ENCODE measurements around the gene NAALADL2. TPM values are rescaled to one million over a fixed set of nuclear protein-coding genes. Genes with fewer than 3 reads are reported as not detected.

Gene NAALADL2
- total and polyA plus RNA-seq, 2 of the 8 experiments (the other 6 are each of a cell fraction or from before 2014, with no cell fraction given): 0.12 to 0.22 TPM

- no peak overlapping the region for H3K23ac ChIP-seq (ENCODE audit: insufficient read length)
- H4K5ac ChIP-seq (ENCODE audit: insufficient read length, low read depth, low read length): no peak overlapping the region
- H2BK20ac ChIP-seq (ENCODE audit: low read length): no peak overlapping the region
- no peak overlapping the region for H2BK15ac ChIP-seq (ENCODE audit: low read length)
- H3K9me3 ChIP-seq (ENCODE audit: insufficient read depth in 2 of 2, low read depth in 1 of 2, low read length in 1 of 2): no peaks in the 10 kb centered on the region; a peak in 1 of 4 replicates
- H3K18ac ChIP-seq (ENCODE audit: extremely low read depth, low read length): no peak overlapping the region
- no peak overlapping the region for H2AK5ac ChIP-seq (ENCODE audit: low read depth, low read length)
- H3K4me1 ChIP-seq (replicated peaks in 1 of 4; ENCODE audit: control insufficient read depth in 3 of 4, insufficient read depth in 4 of 4, low read length in 3 of 4): no peaks in the 10 kb centered on the region
- ChIA-PET CTCF (ENCODE audit: partially characterized antibody) (no interaction called here), POLR2A (ENCODE audit: partially characterized antibody) (no interaction called here)
- H3K9ac ChIP-seq (replicated peaks in 1 of 4; ENCODE audit: extremely low read depth in 1 of 4, low read depth in 3 of 4, low read length in 3 of 4): no peak overlapping the region
- no peak overlapping the region for H3K27ac ChIP-seq (ENCODE audit: low read depth, low read length)
- H3K36me3 ChIP-seq (ENCODE audit: control insufficient read depth in 2 of 4, insufficient read depth in 4 of 4, low read length in 3 of 4): no peaks in the 10 kb centered on the region
- no peak overlapping the region for H2BK5ac ChIP-seq (ENCODE audit: low read depth, low read length)
- FAIRE-seq: no peak
- H2AFZ ChIP-seq (ENCODE audit: low read length): no peak overlapping the region
- no peak overlapping the region for H3K56ac ChIP-seq (replicated peaks; ENCODE audit: insufficient read length, low read depth, low read length)
- no peaks in the 10 kb centered on the region for H4K20me1 ChIP-seq (replicated peaks in 1 of 2; ENCODE audit: control insufficient read depth in 1 of 2, insufficient read depth in 2 of 2, low read length in 2 of 2)
- H3K27me3 ChIP-seq (replicated peaks in 1 of 4; ENCODE audit: control insufficient read depth in 3 of 4, extremely low read depth in 1 of 4, insufficient read depth in 3 of 4, low read length in 3 of 4): no peaks in the 10 kb centered on the region
- no peaks in the 10 kb centered on the region for H3K23me2 ChIP-seq (ENCODE audit: low read depth, low read length)
- no peak for DNase-seq (ENCODE audit: low read depth in 1 of 2, low spot score in 2 of 2)
- H4K91ac ChIP-seq (replicated peaks; ENCODE audit: insufficient read length, low read length): no peak overlapping the region
- H2BK12ac ChIP-seq (ENCODE audit: low read depth, low read length): no peak overlapping the region
- H3K79me2 ChIP-seq (ENCODE audit: control insufficient read depth in 1 of 2, insufficient read depth in 2 of 2, low read length in 2 of 2): no peaks in the 10 kb centered on the region
- no peak overlapping the region for H3K4me3 ChIP-seq (ENCODE audit: extremely low read depth in 1 of 4, insufficient read depth in 2 of 4, low read depth in 3 of 4, low read length in 4 of 4)
- H3K4me2 ChIP-seq (ENCODE audit: insufficient read depth in 1 of 2, low read depth in 2 of 2, low read length in 2 of 2): no peak overlapping the region
- TF ChIP-seq SIX5 (IDR thresholded peaks at IDR 0.05; ENCODE audit: low read depth, low read length): no peak
- no peak for TF ChIP-seq SIRT6 (IDR thresholded peaks at IDR 0.05; ENCODE audit: low read length)
- TF ChIP-seq TEAD4 (IDR thresholded peaks at IDR 0.05; ENCODE audit: low read depth, low read length): no peak
- TF ChIP-seq BRCA1 (IDR thresholded peaks at IDR 0.05; ENCODE audit: low read depth, low read length): no peak
- TF ChIP-seq NRF1 (IDR thresholded peaks at IDR 0.05; ENCODE audit: low read depth, low read length): no peak
- no peak for TF ChIP-seq SRF (IDR thresholded peaks at IDR 0.05; ENCODE audit: low read depth, low read length)
- no peak for TF ChIP-seq E2F6 (IDR thresholded peaks at IDR 0.05)
- no peak for TF ChIP-seq USF2 (IDR thresholded peaks at IDR 0.05; ENCODE audit: low read length)
- no peak for TF ChIP-seq GABPA (IDR thresholded peaks at IDR 0.05; ENCODE audit: borderline replicate concordance, insufficient read depth, low read length)
- no peak for TF ChIP-seq ASH2L (IDR thresholded peaks at IDR 0.05; ENCODE audit: low read length)
- TF ChIP-seq EZH2 (IDR thresholded peaks at IDR 0.05; ENCODE audit: low read depth, low read length, severe bottlenecking): no peak
- TF ChIP-seq BACH1 (IDR thresholded peaks at IDR 0.05; ENCODE audit: low read length): no peak
- H4K8ac ChIP-seq (ENCODE audit: extremely low read depth, insufficient read depth, low read length): no peak overlapping the region
- H3K79me1 ChIP-seq (ENCODE audit: low read depth, low read length): no peaks in the 10 kb centered on the region
- WGBS, 2 experiments (ENCODE audit: extremely low coverage in 1 of 2, insufficient coverage in 1 of 2, insufficient read length in 1 of 2, insufficient replicate concordance in 2 of 2, low coverage in 1 of 2, low lambda C conversion rate in 2 of 2, missing lambda C conversion rate in 1 of 2): 87% methylated on average over 3 of the region's 3 CpGs; no CpG with 5 or more reads in 1 of the 2 experiments
- H3K14ac ChIP-seq (ENCODE audit: insufficient read length): no peak overlapping the region
- H3K4ac ChIP-seq (replicated peaks; ENCODE audit: insufficient read length, low read depth, low read length): no peak overlapping the region
- no peak overlapping the region for H2BK120ac ChIP-seq (replicated peaks; ENCODE audit: low read depth, low read length)
Measured at GRCh38 chr3:175590745-175591144, 731.6 kb downstream of the NAALADL2 start.
